HEK293T (cell line): ENCODE measurements around the gene IVD.

ENCODE experiments used
- ARNT ChIP-seq: fragments of 450-650 bp; IDR thresholded peaks from 2 replicates; pipeline ENCODE4 v1.6.1; 2017; ENCODE audit warnings: mild to moderate bottlenecking
- BHLHE40 ChIP-seq: fragments of 450-650 bp; IDR thresholded peaks from 2 replicates; pipeline ENCODE4 v1.6.1; 2016; ENCODE audit warnings: mild to moderate bottlenecking, moderate library complexity, borderline replicate concordance
- ELF4 ChIP-seq: fragments of 450-650 bp; IDR thresholded peaks from 2 replicates; pipeline ENCODE4 v1.6.1; 2017; ENCODE audit warnings: antibody characterized with exemption
- FOXK2 ChIP-seq: fragments of 450-650 bp; IDR thresholded peaks from 2 replicates; pipeline ENCODE4 v1.6.1; 2016; ENCODE audit warnings: mild to moderate bottlenecking
- FOXM1 ChIP-seq: fragments of 450-650 bp; IDR thresholded peaks from 2 replicates; pipeline ENCODE4 v1.6.1; 2017; ENCODE audit warnings: mild to moderate bottlenecking, borderline replicate concordance
- L3MBTL2 ChIP-seq: fragments of 450-650 bp; conservative IDR thresholded peaks from 2 replicates; pipeline ENCODE4 v1.6.1; 2016; ENCODE audit warnings: mild to moderate bottlenecking
- NFRKB ChIP-seq: fragments of 450-650 bp; IDR thresholded peaks from 2 replicates; pipeline ENCODE4 v1.6.1; 2016; ENCODE audit warnings: mild to moderate bottlenecking, moderate library complexity
- PKNOX1 ChIP-seq: fragments of 450-650 bp; IDR thresholded peaks from 2 replicates; pipeline ENCODE4 v1.6.1; 2016
- SP1 ChIP-seq: fragments of 450-650 bp; IDR thresholded peaks from 2 replicates; pipeline ENCODE4 v1.6.1; 2017
- SUZ12 ChIP-seq: fragments of 450-650 bp; IDR thresholded peaks from 2 replicates; pipeline ENCODE4 v1.6.1; 2016; ENCODE audit warnings: mild to moderate bottlenecking
- TARDBP ChIP-seq: fragments of 450-650 bp; IDR thresholded peaks from 2 replicates; pipeline ENCODE4 v1.6.1; 2016

- TF ChIP-seq ARNT (no peak), L3MBTL2 (no peak), FOXK2 (no peak), PKNOX1 (no peak), SP1 (no peak), FOXM1 (no peak), SUZ12 (no peak), NFRKB (no peak), ELF4 (no peak), BHLHE40 (no peak), TARDBP (no peak)
These were observed 61.6 kb downstream of the IVD start for GRCh38 chr15:40467261-40467615.
